Retinal pigment epithelial cell (primary cell): ENCODE results near the gene TMEFF2.

Experiments
- DNase-seq: peaks from one replicate; pipeline ENCODE4 v3.0.0-alpha.2; 2010; ENCODE audit warnings: low read depth
- H3K4me3 ChIP-seq: 2 replicates; pipeline ENCODE4 v1.5.1; 2011; ENCODE audit warnings: mild to moderate bottlenecking, low read length, control low read depth, moderate library complexity
- CTCF ChIP-seq: conservative IDR thresholded peaks from 2 replicates; pipeline ENCODE4 v1.5.1; 2011; ENCODE audit warnings: low read depth, low read length, control low read depth, inconsistent platforms

The TMEFF2 gene

GRCh38 chr2:192072261-192072660, 122.5 kb downstream of the TMEFF2 start:
- DNase-seq: no peak
- H3K4me3 ChIP-seq: no peak overlapping the region
- TF ChIP-seq CTCF: no peak

- no peak overlapping the region for H3K4me3 ChIP-seq
- no peak for DNase-seq
- TF ChIP-seq CTCF: no peak
Observed at GRCh38 chr2:192070099-192070498, 124.6 kb downstream of the TMEFF2 start.

- TF ChIP-seq CTCF: no peak
- H3K4me3 ChIP-seq: no peak overlapping the region
- no peak for DNase-seq
Observed at GRCh38 chr2:192069417-192069816, 125.3 kb downstream of the TMEFF2 start.

- no peak for DNase-seq
- no peak for TF ChIP-seq CTCF
- H3K4me3 ChIP-seq: no peak overlapping the region
Observed at GRCh38 chr2:192068966-192069365, 125.8 kb downstream of the TMEFF2 start.

- no peak for TF ChIP-seq CTCF
- no peak overlapping the region for H3K4me3 ChIP-seq
- DNase-seq: no peak
Observed at GRCh38 chr2:192067631-192068030, 127.1 kb downstream of the TMEFF2 start.

- DNase-seq: no peak
- H3K4me3 ChIP-seq: no peak overlapping the region
- TF ChIP-seq CTCF: no peak
Observed at GRCh38 chr2:192064459-192064858, 130.3 kb downstream of the TMEFF2 start.

- TF ChIP-seq CTCF: no peak
- DNase-seq: no peak
- no peak overlapping the region for H3K4me3 ChIP-seq
Observed at GRCh38 chr2:192060161-192060560, 134.6 kb downstream of the TMEFF2 start.
